ENCODE data around the gene ATN1. TPM values are rescaled to one million over a fixed set of nuclear protein-coding genes. Genes with fewer than 3 reads are reported as not detected.
"Not testable (repeated sequence)": the region's sequence is repeated elsewhere in the genome, so short reads cannot be mapped to it uniquely, and the experiment has no call there.

The ATN1 gene, protein sequence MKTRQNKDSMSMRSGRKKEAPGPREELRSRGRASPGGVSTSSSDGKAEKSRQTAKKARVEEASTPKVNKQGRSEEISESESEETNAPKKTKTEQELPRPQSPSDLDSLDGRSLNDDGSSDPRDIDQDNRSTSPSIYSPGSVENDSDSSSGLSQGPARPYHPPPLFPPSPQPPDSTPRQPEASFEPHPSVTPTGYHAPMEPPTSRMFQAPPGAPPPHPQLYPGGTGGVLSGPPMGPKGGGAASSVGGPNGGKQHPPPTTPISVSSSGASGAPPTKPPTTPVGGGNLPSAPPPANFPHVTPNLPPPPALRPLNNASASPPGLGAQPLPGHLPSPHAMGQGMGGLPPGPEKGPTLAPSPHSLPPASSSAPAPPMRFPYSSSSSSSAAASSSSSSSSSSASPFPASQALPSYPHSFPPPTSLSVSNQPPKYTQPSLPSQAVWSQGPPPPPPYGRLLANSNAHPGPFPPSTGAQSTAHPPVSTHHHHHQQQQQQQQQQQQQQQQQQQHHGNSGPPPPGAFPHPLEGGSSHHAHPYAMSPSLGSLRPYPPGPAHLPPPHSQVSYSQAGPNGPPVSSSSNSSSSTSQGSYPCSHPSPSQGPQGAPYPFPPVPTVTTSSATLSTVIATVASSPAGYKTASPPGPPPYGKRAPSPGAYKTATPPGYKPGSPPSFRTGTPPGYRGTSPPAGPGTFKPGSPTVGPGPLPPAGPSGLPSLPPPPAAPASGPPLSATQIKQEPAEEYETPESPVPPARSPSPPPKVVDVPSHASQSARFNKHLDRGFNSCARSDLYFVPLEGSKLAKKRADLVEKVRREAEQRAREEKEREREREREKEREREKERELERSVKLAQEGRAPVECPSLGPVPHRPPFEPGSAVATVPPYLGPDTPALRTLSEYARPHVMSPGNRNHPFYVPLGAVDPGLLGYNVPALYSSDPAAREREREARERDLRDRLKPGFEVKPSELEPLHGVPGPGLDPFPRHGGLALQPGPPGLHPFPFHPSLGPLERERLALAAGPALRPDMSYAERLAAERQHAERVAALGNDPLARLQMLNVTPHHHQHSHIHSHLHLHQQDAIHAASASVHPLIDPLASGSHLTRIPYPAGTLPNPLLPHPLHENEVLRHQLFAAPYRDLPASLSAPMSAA (N-terminal part only)
- 10 to 100 TPM; 75.3 to 83.1 TPM for total RNA-seq
- long read RNA-seq, partial matches to known transcripts = 1 of 2 reads
- long read RNA-seq, other reads (novel, unspliced or antisense) = 1 of 2 reads

DNA sequence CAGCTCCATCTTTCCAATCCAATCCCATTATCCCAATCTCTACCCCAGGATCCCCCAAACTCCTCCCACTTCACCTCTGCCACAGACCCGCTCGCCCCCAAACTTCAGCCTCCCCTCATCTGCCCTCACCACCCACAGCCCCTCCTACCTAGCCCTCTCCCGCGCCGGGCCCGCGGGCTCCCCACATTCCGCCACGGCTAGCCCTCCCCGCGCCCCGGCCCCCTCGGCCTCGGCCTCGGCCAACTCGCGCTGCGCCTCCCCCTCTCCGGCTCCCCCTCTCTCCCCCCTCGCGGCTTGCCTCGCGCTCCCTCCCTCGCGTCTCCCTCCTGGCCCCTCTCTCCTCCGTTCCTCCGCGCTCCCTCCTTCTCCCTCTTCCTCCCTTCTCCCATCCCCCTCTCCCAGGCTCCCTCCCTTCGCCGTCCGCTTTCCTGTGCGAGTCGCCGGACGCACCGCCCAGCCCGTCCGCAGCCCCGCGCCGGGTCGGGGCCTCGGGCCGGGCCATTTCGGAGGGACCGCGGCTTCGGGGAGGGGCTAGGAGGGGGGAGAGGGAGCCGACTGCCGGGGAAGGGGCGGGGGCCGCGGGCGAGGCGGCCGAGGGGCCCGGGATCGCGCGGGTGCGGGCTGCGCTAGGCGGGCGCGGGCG lies at the start of gene ATN1:
Gene ATN1, plus strand, starts transcription at position 581 of the 643 bp plus-strand sequence. CDS start 6,043 bp downstream, outside the sequence.
- peak; percentile 61 to 67 for ATAC-seq
- intact Hi-C loops (cut with DNase I) = no loop called here
- peak; percentile 86 for DNase-seq

GRCh38 chr12:6879824-6880223 lies 47.9 kb upstream of the ATN1 start:
- ATAC-seq; DNase-seq; intact Hi-C loops (cut with DNase I): not testable (repeated sequence)

- intact Hi-C loops (cut with DNase I) = no loop called here
- ATAC-seq (no peak), DNase-seq (no peak)
These were observed 44.5 kb upstream of the ATN1 start for GRCh38 chr12:6883252-6883651.

- intact Hi-C loops (cut with DNase I) = no loop called here
- DNase-seq = no peak
- ATAC-seq = no peak
These were observed 44.1 kb upstream of the ATN1 start for GRCh38 chr12:6883683-6884082.

DNA sequence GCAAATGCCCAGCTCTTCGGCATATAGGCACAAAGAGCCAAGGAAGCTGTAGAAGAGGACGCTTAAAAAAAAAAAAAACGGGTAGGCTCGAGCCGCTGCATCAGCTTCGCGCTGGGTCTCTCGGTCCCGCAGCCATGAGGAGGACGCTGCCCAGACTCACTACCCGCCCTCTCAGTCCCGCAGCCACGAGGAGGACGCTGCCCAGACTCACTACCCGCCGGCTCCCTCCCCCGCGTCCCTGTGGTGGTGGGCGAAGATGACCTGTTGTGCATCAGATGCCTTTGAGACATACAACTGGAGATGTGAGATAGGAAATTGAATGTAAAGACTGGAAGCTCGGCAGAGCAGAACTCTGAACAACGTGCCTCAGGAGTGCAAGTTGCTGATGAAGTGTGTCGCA lies 43.2 kb upstream of the ATN1 start:
- intact Hi-C loops (cut with DNase I) = no loop called here
- DNase-seq (no peak), ATAC-seq (no peak)

- ATAC-seq; DNase-seq; intact Hi-C loops (cut with DNase I): not testable (repeated sequence)
These were observed 41.4 kb upstream of the ATN1 start for GRCh38 chr12:6886206-6886999.

GRCh38 chr12:6887460-6887859 lies 40.3 kb upstream of the ATN1 start:
- no peak for DNase-seq
- intact Hi-C loops (cut with DNase I) = no loop called here
- no peak for ATAC-seq

DNA sequence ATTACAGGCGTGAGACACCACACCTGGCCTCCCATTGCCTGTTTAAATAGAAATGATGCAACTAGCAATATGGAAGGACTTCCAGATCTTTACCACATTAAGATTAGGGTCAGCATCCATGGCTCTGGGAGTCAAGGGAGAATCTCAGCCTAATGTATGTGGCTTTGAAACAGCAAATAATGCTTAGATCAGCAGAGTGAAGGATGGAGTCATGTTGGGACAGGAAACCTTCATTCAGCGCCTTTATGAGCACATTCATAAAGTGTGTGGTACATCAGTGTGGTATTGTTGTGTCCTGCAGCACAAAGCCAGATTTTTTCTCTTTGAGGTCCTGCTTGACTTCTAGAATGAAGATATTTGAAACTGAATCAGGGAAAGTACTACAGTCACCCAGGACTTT lies 39.4 kb upstream of the ATN1 start:
- no peak for ATAC-seq
- DNase-seq = no peak
- intact Hi-C loops (cut with DNase I) = no loop called here

DNA sequence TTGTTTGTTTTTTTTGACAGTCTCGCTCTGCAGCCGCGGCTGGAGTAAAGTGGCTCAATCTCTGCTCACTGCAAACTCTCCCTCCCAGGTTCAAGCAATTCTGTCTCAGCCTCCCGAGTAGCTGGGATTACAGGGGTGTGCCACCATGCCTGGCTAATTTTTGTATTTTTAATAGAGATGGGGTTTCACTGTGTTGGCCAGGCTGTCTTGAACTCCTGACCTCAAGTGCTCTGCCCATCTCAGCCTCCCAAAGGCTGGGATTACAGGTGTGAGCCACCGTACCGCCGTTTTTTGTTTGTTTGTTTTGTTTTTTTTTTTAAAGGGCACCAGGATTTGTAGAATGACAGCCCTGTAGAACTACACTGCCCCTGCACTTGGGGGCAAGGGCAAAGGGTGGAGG lies 39.0 kb upstream of the ATN1 start:
- ATAC-seq; intact Hi-C loops (cut with DNase I): not testable (repeated sequence)

DNA sequence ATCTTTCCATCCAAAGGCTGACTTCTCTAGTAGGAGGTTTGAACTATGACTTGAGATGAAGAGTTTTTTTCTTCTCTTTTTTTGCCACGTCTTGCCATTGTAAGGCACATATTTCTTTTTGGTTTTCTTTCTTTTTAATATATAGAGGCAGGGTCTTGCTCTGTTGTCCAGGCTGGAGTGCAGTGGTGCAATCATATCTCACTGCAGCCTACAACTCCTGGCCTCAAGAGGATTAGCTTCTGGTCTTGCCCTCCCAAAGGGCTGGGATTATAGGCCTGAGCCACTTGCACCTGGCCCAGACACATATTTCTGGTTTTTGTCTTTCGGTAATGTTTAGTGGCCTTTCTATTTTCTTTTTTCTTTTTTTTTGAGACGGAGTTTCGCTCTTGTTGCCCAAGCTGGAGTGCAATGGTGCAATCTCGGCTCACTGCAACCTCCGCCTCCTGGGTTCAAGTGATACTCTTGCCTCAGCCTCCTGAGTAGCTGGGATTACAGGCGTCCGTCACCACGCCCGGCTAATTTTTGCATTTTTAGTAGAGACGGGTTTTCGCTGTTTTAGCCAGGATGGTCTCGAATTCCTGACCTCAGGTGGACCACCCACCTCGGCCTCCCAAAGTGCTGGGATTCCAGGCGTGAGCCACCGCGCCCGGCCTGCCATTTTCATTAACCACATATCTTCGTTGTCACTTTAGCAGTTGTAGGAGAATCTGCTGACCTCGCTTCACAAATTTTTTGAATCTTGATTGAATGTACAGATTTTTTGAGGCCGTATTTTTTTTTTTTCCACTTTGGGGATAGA lies 37.8 kb upstream of the ATN1 start:
- ATAC-seq = not testable (repeated sequence)
- DNase-seq = peak; percentile 27
- intact Hi-C loops (cut with DNase I) = loop anchor here in 1 of 2 donors (2.0 kb wide), 1 partner anchor 17 kb away; the partner anchor contains the start of gene SPSB2

More for the DNA sequence above, 39.0 kb upstream of the ATN1 start:
- not testable (repeated sequence) for DNase-seq

- intact Hi-C loops (cut with DNase I) = loop anchor here in 1 of 2 donors (2.0 kb wide), 1 partner anchor 18 kb away; the partner anchor contains the start of gene SPSB2
- DNase-seq = peak; percentile 99
- ATAC-seq = peak; percentile 98 to 99
These were observed 36.7 kb upstream of the ATN1 start for GRCh38 chr12:6890789-6891645.

- ATAC-seq (peak; percentile 0 to 7), DNase-seq (no peak)
- intact Hi-C loops (cut with DNase I) = loop anchor here in 1 of 2 donors (2.0 kb wide), 1 partner anchor 19 kb away; the partner anchor contains the start of gene SPSB2
These were observed 36.1 kb upstream of the ATN1 start for GRCh38 chr12:6891646-6892001.

DNA sequence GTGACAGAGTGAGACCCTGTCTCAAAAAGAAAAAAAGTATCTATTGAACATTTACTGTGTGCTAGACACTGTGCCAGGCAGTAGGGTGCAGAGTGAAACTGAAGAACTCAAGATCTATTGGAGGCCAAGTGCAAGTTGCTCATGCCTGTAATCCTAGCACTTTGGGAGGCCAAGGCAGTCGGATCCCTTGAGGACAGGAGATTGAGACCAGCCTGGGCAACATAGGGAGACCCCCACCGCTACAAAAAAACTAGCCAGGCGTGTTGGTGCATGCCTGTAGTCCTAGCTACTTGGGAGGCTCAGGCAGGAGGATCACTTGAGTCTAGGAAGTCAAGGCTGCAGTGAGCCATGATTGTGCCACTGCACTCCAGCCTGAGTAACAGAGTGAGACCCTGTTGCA lies 35.1 kb upstream of the ATN1 start:
- ATAC-seq; DNase-seq; intact Hi-C loops (cut with DNase I): not testable (repeated sequence)

DNA sequence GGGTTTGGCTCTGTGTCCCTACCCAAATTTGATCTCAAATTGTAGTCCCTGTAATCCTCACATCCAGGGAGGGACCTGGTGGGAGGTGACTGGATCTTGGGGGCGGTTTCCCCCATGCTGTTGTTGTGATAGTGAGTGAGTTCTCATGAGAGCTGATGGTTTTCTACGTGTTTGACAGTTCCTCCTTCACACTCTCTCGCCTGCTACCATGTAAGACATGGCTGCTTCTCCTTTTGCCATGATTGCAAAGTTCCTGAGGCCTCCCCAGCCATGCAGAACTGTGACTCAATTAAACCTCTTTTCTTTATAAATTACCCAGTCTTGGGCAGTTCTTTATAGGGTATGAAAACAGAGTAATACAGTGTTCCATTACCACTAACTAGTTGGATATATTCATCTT lies 33.4 kb upstream of the ATN1 start:
- no peak for ATAC-seq
- intact Hi-C loops (cut with DNase I) = no loop called here
- DNase-seq = no peak

- DNase-seq (no peak), ATAC-seq (no peak)
- intact Hi-C loops (cut with DNase I) = no loop called here
These were observed 30.8 kb upstream of the ATN1 start for GRCh38 chr12:6896846-6897435.

- intact Hi-C loops (cut with DNase I) = no loop called here
- no peak for DNase-seq
- ATAC-seq = no peak
These were observed 28.3 kb upstream of the ATN1 start for GRCh38 chr12:6899427-6899826.

All from left cardiac atrium (tissue), 4 donors.